Measurements from ENCODE around the gene SRBD1. TPM values are rescaled to one million over a fixed set of nuclear protein-coding genes. Genes with fewer than 3 reads are reported as not detected.
A peak's percentile ranks its signal among the peaks of the same experiment; 100 is the strongest.

SRBD1 gene
- total RNA-seq, 2 donors from 2014 or later, result 11.8 to 14.4 TPM

- H3K36me3 ChIP-seq, result no peaks in the 10 kb centered on the region
- no peak overlapping the region for H3K9ac ChIP-seq (ENCODE audit: low read depth in 2 of 2, low read length in 2 of 2)
- H3K27ac ChIP-seq, result no peak overlapping the region
- H3K9me3 ChIP-seq, result no peaks in the 10 kb centered on the region
- intact Hi-C loops (cut with DNase I), result no loop called here
- no peaks in the 10 kb centered on the region for H3K4me1 ChIP-seq
- TF ChIP-seq CTCF (IDR thresholded peaks at IDR 0.05), result no peak
- no peak overlapping the region for H3K4me3 ChIP-seq
- no peaks in the 10 kb centered on the region for H3K27me3 ChIP-seq
- DNase-seq, result no peak
These were observed 220.6 kb downstream of the SRBD1 start for GRCh38 chr2:45390441-45390840.

GRCh38 chr2:45388541-45389100 lies 222.4 kb downstream of the SRBD1 start:
- no peak overlapping the region for H3K27ac ChIP-seq
- no peak for TF ChIP-seq CTCF (IDR thresholded peaks at IDR 0.05)
- no peaks in the 10 kb centered on the region for H3K27me3 ChIP-seq
- no peaks in the 10 kb centered on the region for H3K36me3 ChIP-seq
- no peak overlapping the region for H3K9ac ChIP-seq (ENCODE audit: low read depth in 2 of 2, low read length in 2 of 2)
- H3K4me3 ChIP-seq, result no peak overlapping the region
- no peaks in the 10 kb centered on the region for H3K4me1 ChIP-seq
- H3K9me3 ChIP-seq, result no peaks in the 10 kb centered on the region
- DNase-seq, result no peak
- intact Hi-C loops (cut with DNase I), result no loop called here

- intact Hi-C loops (cut with DNase I), result no loop called here
These were observed 228.3 kb downstream of the SRBD1 start for GRCh38 chr2:45382744-45383143.

GRCh38 chr2:45380131-45380836 lies 230.8 kb downstream of the SRBD1 start:
- Histone ChIP-seq H3K9me3 (no peaks in the 10 kb centered on the region), H3K27me3 (no peaks in the 10 kb centered on the region), H3K27ac (no peak overlapping the region), H3K4me1 (peaks cover 3% of the 10 kb centered on the region), H3K4me3 (no peak overlapping the region), H3K36me3 (no peaks in the 10 kb centered on the region), H3K9ac (ENCODE audit: low read depth in 2 of 2, low read length in 2 of 2) (no peak overlapping the region)
- no peak for TF ChIP-seq CTCF (IDR thresholded peaks at IDR 0.05)
- peak; percentile 20 for DNase-seq
- intact Hi-C loops (cut with DNase I), result no loop called here

More at GRCh38 chr2:45382744-45383143, 228.3 kb downstream of the SRBD1 start:
- Histone ChIP-seq H3K9ac (ENCODE audit: low read depth in 2 of 2, low read length in 2 of 2) (no peak overlapping the region), H3K36me3 (no peaks in the 10 kb centered on the region), H3K4me3 (no peak overlapping the region), H3K27ac (no peak overlapping the region), H3K9me3 (no peaks in the 10 kb centered on the region), H3K4me1 (peaks cover 3% of the 10 kb centered on the region), H3K27me3 (no peaks in the 10 kb centered on the region)
- DNase-seq, result no peak
- TF ChIP-seq CTCF (IDR thresholded peaks at IDR 0.05), result no peak

GRCh38 chr2:45379399-45380087 lies 231.5 kb downstream of the SRBD1 start:
- Histone ChIP-seq H3K4me3 (no peak overlapping the region), H3K9ac (ENCODE audit: low read depth in 2 of 2, low read length in 2 of 2) (no peak overlapping the region), H3K36me3 (no peaks in the 10 kb centered on the region), H3K9me3 (no peaks in the 10 kb centered on the region), H3K27me3 (no peaks in the 10 kb centered on the region), H3K4me1 (peaks cover 3% of the 10 kb centered on the region), H3K27ac (no peak overlapping the region)
- intact Hi-C loops (cut with DNase I), result no loop called here
- TF ChIP-seq CTCF (IDR thresholded peaks at IDR 0.05), result no peak
- DNase-seq, result no peak
